ENCODE measurements around the gene FGR. TPM values are rescaled to one million over a fixed set of nuclear protein-coding genes. Genes with fewer than 3 reads are reported as not detected.

FGR gene
- total RNA-seq, 1 experiment from 2014 or later = not detected

DNA sequence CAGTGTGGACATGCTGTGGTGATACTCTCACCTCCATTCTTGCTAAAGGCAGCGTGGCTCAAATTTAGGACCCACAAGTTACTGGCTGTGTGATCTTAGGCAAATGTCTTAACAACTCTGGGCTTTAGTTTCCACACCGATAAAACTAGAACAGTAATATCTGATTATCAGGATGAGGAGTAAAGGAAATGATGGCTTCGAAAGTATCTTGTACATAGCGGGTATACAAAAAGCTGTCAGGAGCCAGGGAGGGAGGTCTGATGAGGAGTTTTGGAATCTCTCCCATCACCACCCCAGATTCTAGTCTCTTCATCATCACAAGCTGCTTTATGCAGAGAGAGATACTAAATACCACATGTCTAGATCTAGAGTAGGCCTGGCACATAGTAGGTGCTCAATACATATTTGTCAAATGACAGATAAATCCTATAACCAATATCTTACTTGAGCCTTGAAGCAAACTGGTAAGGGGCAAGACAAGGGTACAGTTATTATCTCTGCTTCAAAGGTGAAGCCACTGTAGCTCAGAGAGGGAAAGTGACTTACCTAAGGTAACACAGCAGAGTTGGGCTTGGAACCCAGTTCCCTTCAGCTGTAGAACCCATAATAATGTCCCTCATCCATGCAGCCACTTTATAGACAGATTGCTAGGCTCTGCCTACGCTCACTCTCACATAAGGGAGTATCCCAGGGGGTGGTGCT lies 9.5 kb upstream of the FGR start:
- H4K20me1 ChIP-seq (ENCODE audit: insufficient read depth) = no peaks in the 10 kb centered on the region
- H3K9ac ChIP-seq (ENCODE audit: low read length) = no peak overlapping the region
- TF ChIP-seq POLR2A (IDR thresholded peaks at IDR 0.05; ENCODE audit: borderline replicate concordance, extremely low read depth, insufficient read depth, insufficient read length) (no peak), SIN3A (IDR thresholded peaks at IDR 0.05; ENCODE audit: low read depth) (no peak)
- intact Hi-C loops (cut with micrococcal nuclease) = no loop called here
- no peaks in the 10 kb centered on the region for H3K27me3 ChIP-seq (ENCODE audit: insufficient read depth, low read length)
- no peaks in the 10 kb centered on the region for H3K9me3 ChIP-seq (ENCODE audit: control insufficient read depth in 1 of 2, insufficient read depth in 1 of 2, low read depth in 1 of 2, low read length in 2 of 2)
- no peak overlapping the region for H3K27ac ChIP-seq (ENCODE audit: low read depth, low read length)
- H3K4me2 ChIP-seq (ENCODE audit: low read length) = peak overlapping the region; percentile 74
- H3K4me1 ChIP-seq (ENCODE audit: control insufficient read depth in 1 of 2, insufficient read depth in 2 of 2, low read length in 2 of 2) = peaks cover 0 to 19% of the 10 kb centered on the region in 2 experiments; a peak in 2 of 4 replicates
- CTCF ChIA-PET = interaction anchor here (1.1 to 1.7 kb wide), 2 partner anchors 18 to 25 kb away, joined by 3 to 13 read pairs; no protein-coding TSS in a partner anchor
- POLR2A ChIA-PET = no interaction called here
- RAD21 ChIA-PET (ENCODE audit: low non-redundant PET in 1 of 2, low total read pairs in 2 of 2, uncharacterized antibody in 2 of 2, unreplicated experiment in 2 of 2) = interaction anchor here in 1 of 2 experiments (0.6 kb wide), 1 partner anchor 13 kb away, joined by 4 read pairs; no protein-coding TSS in a partner anchor
- no peaks in the 10 kb centered on the region for H3K79me2 ChIP-seq (ENCODE audit: insufficient read depth, low read length)
- DNase-seq (ENCODE audit: low read depth, low spot score) (no peak), ATAC-seq (no peak)
- no peaks in the 10 kb centered on the region for H3K9me2 ChIP-seq (ENCODE audit: insufficient read depth)
- BruUV-seq (replicated peaks) = no TSS peak
- H2AFZ ChIP-seq (ENCODE audit: low read depth, low read length, poor library complexity, severe bottlenecking) = peak overlapping the region; percentile 97
- no peaks in the 10 kb centered on the region for H3K36me3 ChIP-seq (ENCODE audit: control insufficient read depth in 1 of 2, insufficient read depth in 2 of 2, low read length in 2 of 2)
- H3K4me3 ChIP-seq (replicated peaks in 1 of 2; ENCODE audit: low read depth in 1 of 2, low read length in 2 of 2) = no peak overlapping the region

DNA sequence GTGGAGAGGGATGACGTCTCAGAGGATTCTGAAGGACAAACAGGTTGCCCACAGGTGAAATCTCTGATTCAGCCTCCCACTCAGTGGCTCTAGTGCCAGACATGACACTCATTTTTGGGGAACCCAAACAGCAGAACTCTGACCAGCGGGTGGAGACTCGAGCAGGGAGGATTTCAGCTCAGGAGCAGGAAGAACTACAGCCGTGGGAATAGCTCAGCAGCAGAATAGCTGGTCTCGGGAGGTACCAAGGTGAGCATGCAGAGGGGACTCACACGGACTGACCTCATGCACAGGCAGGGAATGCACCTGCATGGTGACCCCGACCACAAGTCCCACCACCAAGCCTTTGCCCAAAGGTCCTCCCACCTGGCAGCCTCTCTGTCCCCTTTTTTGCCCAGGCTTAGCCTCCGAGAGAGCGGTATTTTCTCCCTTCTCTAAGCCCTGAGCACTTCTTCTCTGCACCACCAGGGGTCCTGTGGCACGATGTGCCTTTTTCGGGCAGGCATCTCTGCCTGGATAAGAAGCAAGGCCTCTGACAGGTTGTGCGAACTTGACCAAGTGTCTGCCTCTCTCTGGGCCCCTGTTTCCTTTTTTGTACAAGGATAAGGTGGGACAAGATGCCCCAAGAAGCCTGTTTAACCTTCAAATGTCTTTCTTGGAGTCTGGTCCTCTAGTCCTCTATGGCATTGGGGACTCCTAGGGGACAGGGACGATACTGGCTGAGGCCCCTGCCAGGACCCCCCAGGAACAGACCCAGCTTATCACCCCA lies 8.8 kb upstream of the FGR start:
- BruUV-seq (replicated peaks) = no TSS peak
- ChIA-PET RAD21 (ENCODE audit: low non-redundant PET in 1 of 2, low total read pairs in 2 of 2, uncharacterized antibody in 2 of 2, unreplicated experiment in 2 of 2) (interaction anchor here (0.6 to 0.9 kb wide), 3 partner anchors 14 to 19 kb away, joined by 3 to 4 read pairs (median 3); no protein-coding TSS in a partner anchor), POLR2A (no interaction called here), CTCF (interaction anchor here (1.1 to 1.7 kb wide), 3 partner anchors 19 to 187 kb away, joined by 3 to 13 read pairs (median 3); partner anchors contain the start of gene PPP1R8)
- 0 out of 2 replicates have a peak overlapping the region, but pooled peaks have one; percentile 18 for H3K9ac ChIP-seq (ENCODE audit: low read length)
- no peaks in the 10 kb centered on the region for H4K20me1 ChIP-seq (ENCODE audit: insufficient read depth)
- intact Hi-C loops (cut with micrococcal nuclease) = no loop called here
- no peaks in the 10 kb centered on the region for H3K79me2 ChIP-seq (ENCODE audit: insufficient read depth, low read length)
- H3K4me2 ChIP-seq (ENCODE audit: low read length) = peak overlapping the region; percentile 74
- H2AFZ ChIP-seq (ENCODE audit: low read depth, low read length, poor library complexity, severe bottlenecking) = peak overlapping the region; percentile 97
- DNase-seq (ENCODE audit: low read depth, low spot score) (peak; percentile 54), ATAC-seq (peak; percentile 96)
- no peaks in the 10 kb centered on the region for H3K36me3 ChIP-seq (ENCODE audit: control insufficient read depth in 1 of 2, insufficient read depth in 2 of 2, low read length in 2 of 2)
- no peaks in the 10 kb centered on the region for H3K9me3 ChIP-seq (ENCODE audit: control insufficient read depth in 1 of 2, insufficient read depth in 1 of 2, low read depth in 1 of 2, low read length in 2 of 2)
- no peak overlapping the region for H3K27ac ChIP-seq (ENCODE audit: low read depth, low read length)
- peaks cover 0 to 17% of the 10 kb centered on the region in 2 experiments; a peak in 2 of 4 replicates for H3K4me1 ChIP-seq (ENCODE audit: control insufficient read depth in 1 of 2, insufficient read depth in 2 of 2, low read length in 2 of 2)
- no peaks in the 10 kb centered on the region for H3K9me2 ChIP-seq (ENCODE audit: insufficient read depth)
- no peaks in the 10 kb centered on the region for H3K27me3 ChIP-seq (ENCODE audit: insufficient read depth, low read length)
- TF ChIP-seq, protein P1, sequence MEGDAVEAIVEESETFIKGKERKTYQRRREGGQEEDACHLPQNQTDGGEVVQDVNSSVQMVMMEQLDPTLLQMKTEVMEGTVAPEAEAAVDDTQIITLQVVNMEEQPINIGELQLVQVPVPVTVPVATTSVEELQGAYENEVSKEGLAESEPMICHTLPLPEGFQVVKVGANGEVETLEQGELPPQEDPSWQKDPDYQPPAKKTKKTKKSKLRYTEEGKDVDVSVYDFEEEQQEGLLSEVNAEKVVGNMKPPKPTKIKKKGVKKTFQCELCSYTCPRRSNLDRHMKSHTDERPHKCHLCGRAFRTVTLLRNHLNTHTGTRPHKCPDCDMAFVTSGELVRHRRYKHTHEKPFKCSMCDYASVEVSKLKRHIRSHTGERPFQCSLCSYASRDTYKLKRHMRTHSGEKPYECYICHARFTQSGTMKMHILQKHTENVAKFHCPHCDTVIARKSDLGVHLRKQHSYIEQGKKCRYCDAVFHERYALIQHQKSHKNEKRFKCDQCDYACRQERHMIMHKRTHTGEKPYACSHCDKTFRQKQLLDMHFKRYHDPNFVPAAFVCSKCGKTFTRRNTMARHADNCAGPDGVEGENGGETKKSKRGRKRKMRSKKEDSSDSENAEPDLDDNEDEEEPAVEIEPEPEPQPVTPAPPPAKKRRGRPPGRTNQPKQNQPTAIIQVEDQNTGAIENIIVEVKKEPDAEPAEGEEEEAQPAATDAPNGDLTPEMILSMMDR (IDR thresholded peaks at IDR 0.05 in 2 of 3, conservative IDR thresholded peaks at IDR 0.05 in 1 of 3; ENCODE audit: borderline replicate concordance in 1 of 3, insufficient read depth in 1 of 3, low read depth in 2 of 3, low read length in 2 of 3) = peak; percentile 86 to 95 (median 88)
- TF ChIP-seq FOSL1 (IDR thresholded peaks at IDR 0.05; ENCODE audit: low read depth) = no peak
- TF ChIP-seq RAD21 (IDR thresholded peaks at IDR 0.05; ENCODE audit: low read depth) = peak; percentile 66; the same call in 1 of the 2 replicates
- TF ChIP-seq, protein P2, sequence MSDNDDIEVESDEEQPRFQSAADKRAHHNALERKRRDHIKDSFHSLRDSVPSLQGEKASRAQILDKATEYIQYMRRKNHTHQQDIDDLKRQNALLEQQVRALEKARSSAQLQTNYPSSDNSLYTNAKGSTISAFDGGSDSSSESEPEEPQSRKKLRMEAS (IDR thresholded peaks at IDR 0.05) = peak; percentile 36; the same call in 1 of the 2 replicates
- peak; percentile 48; the same call in 1 of the 2 replicates for TF ChIP-seq SRF (IDR thresholded peaks at IDR 0.05; ENCODE audit: low read depth)
- TF ChIP-seq TCF7L2 (IDR thresholded peaks at IDR 0.05; ENCODE audit: borderline replicate concordance, extremely low read depth, insufficient read depth, insufficient read length) = no peak
- TF ChIP-seq EZH2phosphoT487 (IDR thresholded peaks at IDR 0.05; ENCODE audit: borderline replicate concordance) = no peak
- 0 out of 2 replicates have a peak, but pooled peaks have one; percentile 11 for TF ChIP-seq ZFX (IDR thresholded peaks at IDR 0.05)
- peak overlapping the region; percentile 23 to 36 for H3K4me3 ChIP-seq (replicated peaks in 1 of 2; ENCODE audit: low read depth in 1 of 2, low read length in 2 of 2)
